Measurements from ENCODE around the gene PPIP5K1.

PPIP5K1 gene

DNA sequence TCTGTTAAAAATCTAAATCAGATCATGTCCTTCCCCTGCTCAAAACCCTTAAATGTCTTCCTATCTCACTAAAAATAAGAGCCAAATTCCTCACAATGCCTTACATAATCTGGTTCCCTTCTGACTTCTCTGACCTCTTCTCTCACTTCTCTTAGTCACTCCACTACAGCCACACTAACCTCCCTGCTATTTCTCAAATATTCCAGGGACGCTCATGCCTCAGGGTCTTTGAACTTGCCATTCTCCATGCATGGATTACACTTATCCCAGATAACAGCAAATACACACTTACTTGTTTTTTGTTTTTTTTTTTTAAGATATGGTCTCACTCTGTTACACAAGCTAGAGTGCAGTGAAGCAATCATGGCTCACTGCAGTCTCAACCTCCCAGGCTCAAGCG is 105.6 kb downstream of the PPIP5K1 start:
- peaks cover 75% of the 10 kb centered on the region for H3K36me3 Mint-ChIP-seq (ENCODE audit: low read depth)
- TF ChIP-seq, protein P1, sequence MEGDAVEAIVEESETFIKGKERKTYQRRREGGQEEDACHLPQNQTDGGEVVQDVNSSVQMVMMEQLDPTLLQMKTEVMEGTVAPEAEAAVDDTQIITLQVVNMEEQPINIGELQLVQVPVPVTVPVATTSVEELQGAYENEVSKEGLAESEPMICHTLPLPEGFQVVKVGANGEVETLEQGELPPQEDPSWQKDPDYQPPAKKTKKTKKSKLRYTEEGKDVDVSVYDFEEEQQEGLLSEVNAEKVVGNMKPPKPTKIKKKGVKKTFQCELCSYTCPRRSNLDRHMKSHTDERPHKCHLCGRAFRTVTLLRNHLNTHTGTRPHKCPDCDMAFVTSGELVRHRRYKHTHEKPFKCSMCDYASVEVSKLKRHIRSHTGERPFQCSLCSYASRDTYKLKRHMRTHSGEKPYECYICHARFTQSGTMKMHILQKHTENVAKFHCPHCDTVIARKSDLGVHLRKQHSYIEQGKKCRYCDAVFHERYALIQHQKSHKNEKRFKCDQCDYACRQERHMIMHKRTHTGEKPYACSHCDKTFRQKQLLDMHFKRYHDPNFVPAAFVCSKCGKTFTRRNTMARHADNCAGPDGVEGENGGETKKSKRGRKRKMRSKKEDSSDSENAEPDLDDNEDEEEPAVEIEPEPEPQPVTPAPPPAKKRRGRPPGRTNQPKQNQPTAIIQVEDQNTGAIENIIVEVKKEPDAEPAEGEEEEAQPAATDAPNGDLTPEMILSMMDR (IDR thresholded peaks at IDR 0.05; ENCODE audit: unreplicated experiment in 3 of 3), result no peak
- no peak overlapping the region for H3K4me3 Mint-ChIP-seq
- H3K27me3 Mint-ChIP-seq (ENCODE audit: low read depth), result no peaks in the 10 kb centered on the region
- H3K27ac Mint-ChIP-seq, result no peak overlapping the region
- H3K4me1 Mint-ChIP-seq, result peaks cover 5% of the 10 kb centered on the region
- no peaks in the 10 kb centered on the region for H3K9me3 Mint-ChIP-seq

All from nephron (organoid).